Measurements from ENCODE around the gene ANKRD13D.

Gene ANKRD13D

DNA sequence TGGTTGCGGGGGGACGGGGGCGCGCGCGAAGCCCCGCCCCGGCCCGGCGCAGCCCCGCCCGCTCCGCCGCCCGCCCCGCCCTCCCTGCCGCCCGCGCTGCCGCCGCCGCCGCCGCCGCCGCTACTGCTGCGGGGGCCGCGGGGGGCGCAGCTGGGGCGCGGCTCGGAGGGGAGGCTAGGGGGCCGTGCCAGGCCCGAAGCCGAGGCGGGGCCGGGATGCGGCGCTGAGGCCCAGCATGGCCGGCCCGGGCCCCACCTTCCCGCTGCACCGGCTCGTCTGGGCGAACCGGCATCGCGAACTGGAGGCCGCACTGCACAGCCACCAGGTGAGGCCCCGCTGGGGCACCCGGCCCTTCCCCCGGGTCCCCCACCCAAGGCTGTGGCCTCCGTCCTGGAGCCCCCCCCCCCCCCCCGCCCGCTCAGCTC, at the start of gene ANKRD13D:
ANKRD13D (plus strand) TSS at position 78 of the 425 bp plus-strand sequence; CDS start at position 236, 158 bp downstream.
- H3K9me3 ChIP-seq (ENCODE audit: control insufficient read depth, insufficient read depth, low read depth, low read length), result no peaks in the 10 kb centered on the region
- peak within 1 kb of the TSS; percentile 96 for H3K27ac ChIP-seq (ENCODE audit: low read depth, low read length)
- peaks cover 55% of the 10 kb centered on the region for H3K36me3 ChIP-seq (ENCODE audit: control insufficient read depth, insufficient read depth, low read length)
- peak within 1 kb of the TSS; percentile 98 for H3K4me3 ChIP-seq (ENCODE audit: low read depth, low read length)
- no peaks in the 10 kb centered on the region for H3K27me3 ChIP-seq (ENCODE audit: control insufficient read depth, insufficient read depth, low read length)
- H3K4me1 ChIP-seq (ENCODE audit: control insufficient read depth, insufficient read depth, low read length), result peaks cover 17% of the 10 kb centered on the region
- H3K9ac ChIP-seq (ENCODE audit: low read length), result peak within 1 kb of the TSS; percentile 90

DNA sequence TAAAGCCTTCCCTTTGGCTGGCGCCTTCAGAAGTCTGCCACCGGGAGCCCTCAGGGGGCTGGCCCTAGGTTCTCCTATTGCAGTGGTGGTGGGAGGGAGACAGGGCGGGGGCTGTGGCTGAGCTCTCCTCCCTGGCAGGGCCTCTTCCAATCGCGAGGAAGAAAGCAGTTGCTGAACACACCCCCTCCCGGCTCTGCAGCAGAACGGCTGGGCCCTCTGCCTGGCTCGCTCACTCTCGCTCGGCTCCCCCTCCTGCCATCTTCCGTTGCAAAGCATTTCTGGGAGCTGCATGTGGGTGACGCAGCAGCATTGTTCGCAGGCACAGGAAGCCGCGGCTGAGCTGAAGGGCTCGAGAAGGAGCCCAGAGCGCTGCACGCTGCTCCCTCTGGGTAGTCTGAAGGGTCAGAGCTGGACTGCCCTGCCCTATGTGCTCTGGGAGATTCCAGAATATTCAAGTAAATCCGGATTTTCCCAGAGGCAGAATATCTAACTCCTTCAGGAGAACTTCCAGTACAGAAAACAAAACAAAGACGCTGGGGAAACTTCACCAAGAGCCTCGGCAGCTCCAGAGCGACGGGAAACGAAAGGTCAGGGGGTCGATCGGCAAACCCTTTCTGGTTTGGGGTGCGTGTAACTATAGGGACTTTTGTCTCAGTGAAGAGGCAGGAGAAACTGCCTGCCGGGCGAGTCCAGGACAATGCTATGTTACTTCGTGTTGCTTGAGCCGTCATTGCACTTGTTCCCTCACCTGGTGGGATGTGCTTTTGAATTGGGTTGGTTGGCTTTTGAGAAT, 49.1 kb upstream of the ANKRD13D start:
- no peaks in the 10 kb centered on the region for H3K27me3 ChIP-seq (ENCODE audit: control insufficient read depth, insufficient read depth, low read length)
- H3K4me1 ChIP-seq (ENCODE audit: control insufficient read depth, insufficient read depth, low read length), result peaks cover 20% of the 10 kb centered on the region
- no peaks in the 10 kb centered on the region for H3K9me3 ChIP-seq (ENCODE audit: control insufficient read depth, insufficient read depth, low read depth, low read length)
- H3K4me3 ChIP-seq (ENCODE audit: low read depth, low read length), result peak overlapping the region; percentile 91
- H3K36me3 ChIP-seq (ENCODE audit: control insufficient read depth, insufficient read depth, low read length), result peaks cover 26% of the 10 kb centered on the region
- peak overlapping the region; percentile 93 for H3K27ac ChIP-seq (ENCODE audit: low read depth, low read length)
- H3K9ac ChIP-seq (ENCODE audit: low read length), result peak overlapping the region; percentile 95

DNA sequence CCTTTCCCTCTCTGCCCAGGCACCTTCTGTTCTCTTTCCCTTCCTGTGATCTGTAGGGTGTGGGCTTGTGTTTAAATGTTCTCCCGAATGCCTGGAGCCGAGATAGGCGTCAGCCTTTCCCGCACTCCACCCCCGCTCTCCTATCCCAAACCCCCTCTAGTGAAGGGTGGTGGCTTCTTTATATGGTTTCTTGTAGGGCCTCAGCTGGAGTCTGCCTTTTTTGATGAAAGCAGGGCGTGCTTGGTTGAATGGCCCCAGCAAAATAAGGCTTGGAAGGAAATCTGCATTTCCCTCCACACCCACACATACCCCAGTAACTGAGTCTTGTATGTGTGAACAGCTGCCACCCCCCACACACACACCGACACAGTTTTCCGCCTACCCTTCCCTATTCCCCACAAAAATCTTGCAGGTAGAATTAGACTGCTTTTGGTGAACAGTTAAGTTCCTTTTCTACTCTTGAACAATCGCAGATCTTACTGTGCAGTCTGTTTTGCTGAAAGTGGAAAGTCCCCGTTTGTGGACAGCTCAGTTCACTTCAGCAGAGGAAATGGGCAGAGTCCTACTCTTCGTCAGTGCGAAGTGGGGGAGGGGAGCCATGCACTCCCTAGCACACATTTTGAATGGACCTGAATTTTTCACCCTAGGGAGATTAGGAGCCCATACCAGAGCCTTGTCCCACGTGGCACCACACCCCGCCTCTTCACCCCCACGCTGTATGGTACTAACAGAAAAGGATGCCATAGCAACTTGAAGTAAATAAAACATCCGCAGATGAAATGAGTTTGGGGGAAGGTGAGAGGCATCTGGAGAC, 48.3 kb upstream of the ANKRD13D start:
- peak overlapping the region; percentile 93 for H3K27ac ChIP-seq (ENCODE audit: low read depth, low read length)
- no peaks in the 10 kb centered on the region for H3K27me3 ChIP-seq (ENCODE audit: control insufficient read depth, insufficient read depth, low read length)
- H3K36me3 ChIP-seq (ENCODE audit: control insufficient read depth, insufficient read depth, low read length), result peaks cover 34% of the 10 kb centered on the region

GRCh38 chr11:67242548-67242947, 46.6 kb upstream of the ANKRD13D start:
- H3K27me3 ChIP-seq (ENCODE audit: control insufficient read depth, insufficient read depth, low read length), result no peaks in the 10 kb centered on the region
- H3K9me3 ChIP-seq (ENCODE audit: control insufficient read depth, insufficient read depth, low read depth, low read length), result no peaks in the 10 kb centered on the region
- H3K4me1 ChIP-seq (ENCODE audit: control insufficient read depth, insufficient read depth, low read length), result peaks cover 20% of the 10 kb centered on the region
- H3K9ac ChIP-seq (ENCODE audit: low read length), result no peak overlapping the region
- peaks cover 51% of the 10 kb centered on the region for H3K36me3 ChIP-seq (ENCODE audit: control insufficient read depth, insufficient read depth, low read length)
- H3K27ac ChIP-seq (ENCODE audit: low read depth, low read length), result no peak overlapping the region
- peak overlapping the region; percentile 26; the same call in 1 of the 2 replicates for H3K4me3 ChIP-seq (ENCODE audit: low read depth, low read length)

More for the DNA sequence above, 48.3 kb upstream of the ANKRD13D start:
- peak overlapping the region; percentile 91 for H3K4me3 ChIP-seq (ENCODE audit: low read depth, low read length)
- peaks cover 20% of the 10 kb centered on the region for H3K4me1 ChIP-seq (ENCODE audit: control insufficient read depth, insufficient read depth, low read length)
- peak overlapping the region; percentile 95 for H3K9ac ChIP-seq (ENCODE audit: low read length)
- no peaks in the 10 kb centered on the region for H3K9me3 ChIP-seq (ENCODE audit: control insufficient read depth, insufficient read depth, low read depth, low read length)

DNA sequence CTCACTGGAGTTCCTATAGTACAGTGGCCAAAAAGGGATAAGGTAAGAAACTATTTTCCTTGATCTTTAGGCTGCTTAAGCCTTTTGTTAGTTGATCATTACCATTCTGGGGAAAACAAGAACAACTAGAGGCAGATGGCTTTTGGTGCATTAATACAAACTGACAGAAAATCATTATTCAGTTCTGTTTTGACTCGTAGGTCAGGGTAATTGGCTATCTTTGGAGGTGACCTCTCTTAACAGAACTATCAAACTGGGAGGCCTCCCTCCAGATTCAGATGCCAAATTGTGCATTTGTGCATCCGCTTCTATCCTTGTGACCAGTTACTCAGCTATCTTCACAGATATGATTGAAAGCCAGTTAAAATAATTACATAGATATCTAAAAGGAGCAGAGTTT, 46.1 kb upstream of the ANKRD13D start:
- no peak overlapping the region for H3K4me3 ChIP-seq (ENCODE audit: low read depth, low read length)
- H3K9me3 ChIP-seq (ENCODE audit: control insufficient read depth, insufficient read depth, low read depth, low read length), result no peaks in the 10 kb centered on the region
- H3K9ac ChIP-seq (ENCODE audit: low read length), result no peak overlapping the region
- peaks cover 20% of the 10 kb centered on the region for H3K4me1 ChIP-seq (ENCODE audit: control insufficient read depth, insufficient read depth, low read length)
- no peak overlapping the region for H3K27ac ChIP-seq (ENCODE audit: low read depth, low read length)
- peaks cover 56% of the 10 kb centered on the region for H3K36me3 ChIP-seq (ENCODE audit: control insufficient read depth, insufficient read depth, low read length)
- no peaks in the 10 kb centered on the region for H3K27me3 ChIP-seq (ENCODE audit: control insufficient read depth, insufficient read depth, low read length)

DNA sequence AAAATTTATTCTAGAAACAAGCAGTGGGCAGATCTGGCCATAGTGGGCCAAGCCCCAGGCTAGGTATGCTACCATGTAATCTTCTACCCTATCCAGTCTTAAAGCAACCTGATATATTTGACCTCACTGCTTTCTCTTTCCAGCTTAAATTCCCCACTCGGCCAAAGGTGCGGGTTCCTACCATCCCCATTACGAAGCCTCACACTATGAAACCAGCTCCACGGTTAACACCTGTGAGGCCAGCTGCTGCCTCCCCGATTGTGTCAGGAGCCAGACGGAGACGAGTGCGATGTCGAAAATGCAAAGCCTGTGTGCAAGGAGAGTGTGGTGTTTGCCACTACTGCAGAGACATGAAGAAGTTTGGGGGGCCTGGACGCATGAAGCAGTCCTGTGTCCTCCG, 44.1 kb upstream of the ANKRD13D start:
- Histone ChIP-seq H3K4me3 (ENCODE audit: low read depth, low read length) (no peak overlapping the region), H3K36me3 (ENCODE audit: control insufficient read depth, insufficient read depth, low read length) (peaks cover 76% of the 10 kb centered on the region), H3K9me3 (ENCODE audit: control insufficient read depth, insufficient read depth, low read depth, low read length) (no peaks in the 10 kb centered on the region), H3K27me3 (ENCODE audit: control insufficient read depth, insufficient read depth, low read length) (no peaks in the 10 kb centered on the region), H3K4me1 (ENCODE audit: control insufficient read depth, insufficient read depth, low read length) (peaks cover 5% of the 10 kb centered on the region; the same call in 1 of the 2 replicates), H3K27ac (ENCODE audit: low read depth, low read length) (no peak overlapping the region), H3K9ac (ENCODE audit: low read length) (no peak overlapping the region)

DNA sequence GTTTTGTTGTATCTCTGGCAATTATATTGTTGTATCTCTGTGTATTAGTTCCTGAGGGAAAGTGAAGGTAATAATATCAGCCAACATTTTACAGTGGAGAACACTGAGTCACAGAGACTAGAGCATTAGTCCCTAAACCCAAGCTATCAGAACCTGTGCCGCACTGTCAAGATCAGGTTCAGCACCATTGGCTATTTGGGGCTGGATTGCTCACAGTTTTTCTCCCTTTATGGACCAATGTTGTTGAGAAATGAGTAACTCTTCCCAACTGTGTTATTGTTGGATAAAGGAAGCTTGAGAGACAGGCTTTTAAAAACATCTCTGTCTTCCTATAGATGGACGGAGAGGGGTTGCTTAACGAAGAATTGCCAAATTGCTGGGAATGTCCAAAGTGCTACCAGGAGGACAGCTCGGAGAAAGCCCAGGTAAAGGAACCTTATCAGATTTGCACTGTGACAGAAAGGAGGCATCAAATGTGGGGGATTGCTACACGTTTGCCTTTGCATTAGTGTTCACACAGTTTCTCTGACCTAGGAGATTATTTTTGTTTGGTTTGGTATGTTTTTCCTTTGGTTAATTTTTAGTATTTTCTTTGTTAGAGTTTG, 41.1 kb upstream of the ANKRD13D start:
- Histone ChIP-seq H3K9ac (ENCODE audit: low read length) (no peak overlapping the region), H3K27ac (ENCODE audit: low read depth, low read length) (no peak overlapping the region), H3K27me3 (ENCODE audit: control insufficient read depth, insufficient read depth, low read length) (no peaks in the 10 kb centered on the region), H3K4me1 (ENCODE audit: control insufficient read depth, insufficient read depth, low read length) (no peaks in the 10 kb centered on the region), H3K36me3 (ENCODE audit: control insufficient read depth, insufficient read depth, low read length) (peaks cover 98% of the 10 kb centered on the region), H3K9me3 (ENCODE audit: control insufficient read depth, insufficient read depth, low read depth, low read length) (no peaks in the 10 kb centered on the region), H3K4me3 (ENCODE audit: low read depth, low read length) (no peak overlapping the region)

DNA sequence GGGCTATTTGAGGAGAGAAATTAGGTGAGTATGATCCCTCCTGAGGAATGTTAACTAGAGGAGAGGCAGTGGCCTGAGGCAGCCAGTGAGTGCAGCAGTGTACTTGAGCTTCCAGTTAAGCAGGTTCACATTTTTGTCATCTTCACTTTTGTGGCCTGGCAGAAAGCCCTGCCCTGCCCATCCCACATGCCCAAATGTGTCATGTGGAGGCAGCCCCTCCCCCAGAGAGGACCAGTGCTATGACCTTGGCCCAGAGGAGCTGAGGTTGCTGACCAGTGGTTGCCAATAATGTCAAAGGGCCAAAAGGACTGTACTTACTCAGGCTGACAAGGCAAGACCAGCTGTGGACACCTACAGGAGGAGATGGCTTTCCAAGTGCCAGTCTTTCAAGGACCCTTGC, 40.5 kb upstream of the ANKRD13D start:
- no peaks in the 10 kb centered on the region for H3K4me1 ChIP-seq (ENCODE audit: control insufficient read depth, insufficient read depth, low read length)

DNA sequence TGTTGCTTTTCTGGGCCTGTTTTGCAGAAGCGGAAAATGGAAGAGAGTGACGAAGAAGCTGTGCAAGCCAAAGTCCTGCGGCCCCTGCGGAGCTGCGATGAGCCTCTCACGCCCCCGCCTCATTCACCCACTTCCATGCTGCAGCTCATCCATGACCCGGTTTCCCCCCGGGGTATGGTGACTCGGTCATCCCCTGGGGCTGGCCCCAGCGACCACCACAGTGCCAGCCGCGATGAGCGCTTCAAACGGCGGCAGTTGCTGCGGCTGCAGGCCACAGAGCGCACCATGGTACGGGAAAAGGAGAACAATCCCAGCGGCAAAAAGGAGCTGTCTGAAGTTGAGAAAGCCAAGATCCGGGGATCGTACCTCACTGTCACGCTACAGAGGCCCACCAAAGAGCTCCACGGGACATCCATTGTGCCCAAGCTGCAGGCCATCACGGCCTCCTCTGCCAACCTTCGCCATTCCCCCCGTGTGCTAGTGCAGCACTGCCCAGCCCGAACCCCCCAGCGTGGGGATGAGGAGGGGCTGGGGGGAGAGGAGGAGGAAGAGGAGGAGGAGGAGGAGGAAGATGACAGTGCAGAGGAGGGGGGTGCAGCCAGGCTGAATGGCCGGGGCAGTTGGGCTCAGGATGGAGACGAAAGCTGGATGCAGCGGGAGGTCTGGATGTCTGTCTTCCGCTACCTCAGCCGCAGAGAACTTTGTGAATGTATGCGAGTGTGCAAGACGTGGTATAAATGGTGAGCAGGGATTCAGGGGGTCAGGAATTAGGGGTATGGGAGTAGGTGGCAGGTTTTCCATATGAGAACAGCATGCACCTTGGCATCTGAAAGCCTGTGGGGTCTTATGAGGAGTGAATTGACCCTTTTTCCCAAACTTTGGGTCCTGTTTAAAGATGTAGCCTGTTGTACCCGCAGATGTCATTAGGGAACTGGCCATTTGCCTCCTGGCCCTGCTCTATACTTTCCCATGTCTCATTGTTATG, 38.8 kb upstream of the ANKRD13D start:
- no peaks in the 10 kb centered on the region for H3K4me1 ChIP-seq (ENCODE audit: control insufficient read depth, insufficient read depth, low read length)
- H3K4me3 ChIP-seq (ENCODE audit: low read depth, low read length), result no peak overlapping the region
- peaks cover 99% of the 10 kb centered on the region for H3K36me3 ChIP-seq (ENCODE audit: control insufficient read depth, insufficient read depth, low read length)
- no peak overlapping the region for H3K27ac ChIP-seq (ENCODE audit: low read depth, low read length)
- no peaks in the 10 kb centered on the region for H3K9me3 ChIP-seq (ENCODE audit: control insufficient read depth, insufficient read depth, low read depth, low read length)
- no peak overlapping the region for H3K9ac ChIP-seq (ENCODE audit: low read length)
- no peaks in the 10 kb centered on the region for H3K27me3 ChIP-seq (ENCODE audit: control insufficient read depth, insufficient read depth, low read length)

More for the DNA sequence above, 40.5 kb upstream of the ANKRD13D start:
- Histone ChIP-seq H3K4me3 (ENCODE audit: low read depth, low read length) (no peak overlapping the region), H3K27me3 (ENCODE audit: control insufficient read depth, insufficient read depth, low read length) (no peaks in the 10 kb centered on the region), H3K36me3 (ENCODE audit: control insufficient read depth, insufficient read depth, low read length) (peaks cover 98% of the 10 kb centered on the region), H3K9ac (ENCODE audit: low read length) (no peak overlapping the region), H3K9me3 (ENCODE audit: control insufficient read depth, insufficient read depth, low read depth, low read length) (no peaks in the 10 kb centered on the region), H3K27ac (ENCODE audit: low read depth, low read length) (no peak overlapping the region)

DNA sequence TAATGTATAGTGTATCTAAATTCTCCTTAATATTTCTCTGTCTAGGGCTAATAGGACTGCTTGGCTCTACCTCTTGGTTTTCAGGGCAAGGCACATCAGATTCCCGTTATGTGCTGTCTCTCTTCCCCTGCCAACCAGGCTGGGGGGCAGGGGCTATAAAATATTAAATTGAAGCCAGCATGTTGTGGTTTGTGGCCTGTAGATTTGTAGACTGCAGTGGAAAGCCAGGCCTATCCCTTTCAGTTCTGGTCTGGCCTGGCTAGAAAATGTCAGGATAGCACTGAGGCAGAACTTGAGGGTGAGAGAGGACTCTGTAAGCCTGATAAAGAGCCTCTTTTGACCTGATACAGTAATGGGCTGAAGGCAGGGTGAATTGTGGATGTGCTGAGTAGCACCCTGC, 37.3 kb upstream of the ANKRD13D start:
- H3K36me3 ChIP-seq (ENCODE audit: control insufficient read depth, insufficient read depth, low read length), result peaks cover 98% of the 10 kb centered on the region
- no peaks in the 10 kb centered on the region for H3K4me1 ChIP-seq (ENCODE audit: control insufficient read depth, insufficient read depth, low read length)
- H3K27ac ChIP-seq (ENCODE audit: low read depth, low read length), result no peak overlapping the region
- no peak overlapping the region for H3K9ac ChIP-seq (ENCODE audit: low read length)
- H3K4me3 ChIP-seq (ENCODE audit: low read depth, low read length), result no peak overlapping the region
- no peaks in the 10 kb centered on the region for H3K9me3 ChIP-seq (ENCODE audit: control insufficient read depth, insufficient read depth, low read depth, low read length)
- no peaks in the 10 kb centered on the region for H3K27me3 ChIP-seq (ENCODE audit: control insufficient read depth, insufficient read depth, low read length)

Data from HUES6 (cell line).